HepG2 (cell line): ENCODE results near the gene DIPK1A.

Experiments used
- POLR2A ChIP-seq, 2 experiments: IDR thresholded peaks; 2 replicates each; pipeline ENCODE4 v1.6.1; 2011; ENCODE audit warnings: low read depth in 2 of 2, low read length in 2 of 2, mild to moderate bottlenecking in 1 of 2, moderate library complexity in 1 of 2; ENCODE audit not compliant: insufficient read depth in 1 of 2
- RXRA ChIP-seq: sonication (generic); formaldehyde crosslinking; IDR thresholded peaks from 2 replicates; pipeline ENCODE4 v1.5.1; 2020; ENCODE audit warnings: missing genetic modification reagents
- SYNCRIP ChIP-seq: fragments of 200-400 bp; formaldehyde crosslinking; IDR thresholded peaks from 2 replicates; pipeline ENCODE4 v1.6.1; 2018; ENCODE audit warnings: mild to moderate bottlenecking, low read depth, low read length; ENCODE audit not compliant: insufficient read depth
- ZBTB14 ChIP-seq: sonication (generic); formaldehyde crosslinking; IDR thresholded peaks from 2 replicates; pipeline ENCODE4 v1.4.0; 2020; ENCODE audit warnings: missing genetic modification reagents
- ZFP37 ChIP-seq: sonication (generic); formaldehyde crosslinking; IDR thresholded peaks from 2 replicates; pipeline ENCODE4 v1.4.0; 2020; ENCODE audit warnings: missing genetic modification reagents, borderline replicate concordance
- ZNF274 ChIP-seq: sonication (generic); formaldehyde crosslinking; IDR thresholded peaks from 2 replicates; pipeline ENCODE4 v1.5.1; 2020; ENCODE audit warnings: mild to moderate bottlenecking, missing genetic modification reagents
- ZNF577 ChIP-seq: sonication (generic); formaldehyde crosslinking; IDR thresholded peaks from 2 replicates; pipeline ENCODE4 v1.4.0; 2020; ENCODE audit warnings: mild to moderate bottlenecking, low read depth, missing genetic modification reagents, borderline replicate concordance
- ZNF776 ChIP-seq: sonication (generic); formaldehyde crosslinking; IDR thresholded peaks from 2 replicates; pipeline ENCODE4 v1.4.0; 2020; ENCODE audit warnings: mild to moderate bottlenecking, missing genetic modification reagents
- ZNF777 ChIP-seq: sonication (generic); formaldehyde crosslinking; IDR thresholded peaks from 2 replicates; pipeline ENCODE4 v1.4.0; 2020; ENCODE audit warnings: missing genetic modification reagents
- TF ChIP-seq, protein P1 (sequence below): sonication (generic); formaldehyde crosslinking; IDR thresholded peaks from 2 replicates; pipeline ENCODE4 v1.5.0; 2020; ENCODE audit warnings: mild to moderate bottlenecking, missing genetic modification reagents, moderate library complexity
- TF ChIP-seq, protein P2 (sequence below): sonication (generic); formaldehyde crosslinking; IDR thresholded peaks from 2 replicates; pipeline ENCODE4 v1.5.1; 2020; ENCODE audit warnings: mild to moderate bottlenecking, missing genetic modification reagents, moderate library complexity
- TF ChIP-seq, protein P3 (sequence below), 2 experiments: IDR thresholded peaks; 2 replicates each; pipeline ENCODE4 v1.6.1; 2011 to 2012; ENCODE audit warnings: low read length in 2 of 2, borderline replicate concordance in 1 of 2, low read depth in 1 of 2, mild to moderate bottlenecking in 1 of 2, moderate library complexity in 1 of 2
- TF ChIP-seq, protein P4 (sequence below): sonication (generic); formaldehyde crosslinking; IDR thresholded peaks from 2 replicates; pipeline ENCODE4 v1.4.0; 2020; ENCODE audit warnings: missing genetic modification reagents

GRCh38 chr1:92883297-92883696, 78.0 kb downstream of the DIPK1A start:
- TF ChIP-seq ZNF777 (CRISPR knock-in tag), result no peak
- TF ChIP-seq POLR2A (IDR thresholded peaks at IDR 0.05; ENCODE audit: insufficient read depth in 1 of 2, low read depth in 2 of 2, low read length in 2 of 2), result no peak
- TF ChIP-seq ZNF577 (CRISPR knock-in tag), result no peak
- TF ChIP-seq SYNCRIP, result no peak
- TF ChIP-seq, protein P1, sequence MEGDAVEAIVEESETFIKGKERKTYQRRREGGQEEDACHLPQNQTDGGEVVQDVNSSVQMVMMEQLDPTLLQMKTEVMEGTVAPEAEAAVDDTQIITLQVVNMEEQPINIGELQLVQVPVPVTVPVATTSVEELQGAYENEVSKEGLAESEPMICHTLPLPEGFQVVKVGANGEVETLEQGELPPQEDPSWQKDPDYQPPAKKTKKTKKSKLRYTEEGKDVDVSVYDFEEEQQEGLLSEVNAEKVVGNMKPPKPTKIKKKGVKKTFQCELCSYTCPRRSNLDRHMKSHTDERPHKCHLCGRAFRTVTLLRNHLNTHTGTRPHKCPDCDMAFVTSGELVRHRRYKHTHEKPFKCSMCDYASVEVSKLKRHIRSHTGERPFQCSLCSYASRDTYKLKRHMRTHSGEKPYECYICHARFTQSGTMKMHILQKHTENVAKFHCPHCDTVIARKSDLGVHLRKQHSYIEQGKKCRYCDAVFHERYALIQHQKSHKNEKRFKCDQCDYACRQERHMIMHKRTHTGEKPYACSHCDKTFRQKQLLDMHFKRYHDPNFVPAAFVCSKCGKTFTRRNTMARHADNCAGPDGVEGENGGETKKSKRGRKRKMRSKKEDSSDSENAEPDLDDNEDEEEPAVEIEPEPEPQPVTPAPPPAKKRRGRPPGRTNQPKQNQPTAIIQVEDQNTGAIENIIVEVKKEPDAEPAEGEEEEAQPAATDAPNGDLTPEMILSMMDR (CRISPR knock-in tag), result no peak
- TF ChIP-seq, protein P2, sequence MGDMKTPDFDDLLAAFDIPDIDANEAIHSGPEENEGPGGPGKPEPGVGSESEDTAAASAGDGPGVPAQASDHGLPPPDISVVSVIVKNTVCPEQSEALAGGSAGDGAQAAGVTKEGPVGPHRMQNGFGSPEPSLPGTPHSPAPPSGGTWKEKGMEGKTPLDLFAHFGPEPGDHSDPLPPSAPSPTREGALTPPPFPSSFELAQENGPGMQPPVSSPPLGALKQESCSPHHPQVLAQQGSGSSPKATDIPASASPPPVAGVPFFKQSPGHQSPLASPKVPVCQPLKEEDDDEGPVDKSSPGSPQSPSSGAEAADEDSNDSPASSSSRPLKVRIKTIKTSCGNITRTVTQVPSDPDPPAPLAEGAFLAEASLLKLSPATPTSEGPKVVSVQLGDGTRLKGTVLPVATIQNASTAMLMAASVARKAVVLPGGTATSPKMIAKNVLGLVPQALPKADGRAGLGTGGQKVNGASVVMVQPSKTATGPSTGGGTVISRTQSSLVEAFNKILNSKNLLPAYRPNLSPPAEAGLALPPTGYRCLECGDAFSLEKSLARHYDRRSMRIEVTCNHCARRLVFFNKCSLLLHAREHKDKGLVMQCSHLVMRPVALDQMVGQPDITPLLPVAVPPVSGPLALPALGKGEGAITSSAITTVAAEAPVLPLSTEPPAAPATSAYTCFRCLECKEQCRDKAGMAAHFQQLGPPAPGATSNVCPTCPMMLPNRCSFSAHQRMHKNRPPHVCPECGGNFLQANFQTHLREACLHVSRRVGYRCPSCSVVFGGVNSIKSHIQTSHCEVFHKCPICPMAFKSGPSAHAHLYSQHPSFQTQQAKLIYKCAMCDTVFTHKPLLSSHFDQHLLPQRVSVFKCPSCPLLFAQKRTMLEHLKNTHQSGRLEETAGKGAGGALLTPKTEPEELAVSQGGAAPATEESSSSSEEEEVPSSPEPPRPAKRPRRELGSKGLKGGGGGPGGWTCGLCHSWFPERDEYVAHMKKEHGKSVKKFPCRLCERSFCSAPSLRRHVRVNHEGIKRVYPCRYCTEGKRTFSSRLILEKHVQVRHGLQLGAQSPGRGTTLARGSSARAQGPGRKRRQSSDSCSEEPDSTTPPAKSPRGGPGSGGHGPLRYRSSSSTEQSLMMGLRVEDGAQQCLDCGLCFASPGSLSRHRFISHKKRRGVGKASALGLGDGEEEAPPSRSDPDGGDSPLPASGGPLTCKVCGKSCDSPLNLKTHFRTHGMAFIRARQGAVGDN, result no peak
- no peak for TF ChIP-seq ZFP37 (CRISPR knock-in tag)
- TF ChIP-seq ZNF274, result no peak
- TF ChIP-seq, protein P3, sequence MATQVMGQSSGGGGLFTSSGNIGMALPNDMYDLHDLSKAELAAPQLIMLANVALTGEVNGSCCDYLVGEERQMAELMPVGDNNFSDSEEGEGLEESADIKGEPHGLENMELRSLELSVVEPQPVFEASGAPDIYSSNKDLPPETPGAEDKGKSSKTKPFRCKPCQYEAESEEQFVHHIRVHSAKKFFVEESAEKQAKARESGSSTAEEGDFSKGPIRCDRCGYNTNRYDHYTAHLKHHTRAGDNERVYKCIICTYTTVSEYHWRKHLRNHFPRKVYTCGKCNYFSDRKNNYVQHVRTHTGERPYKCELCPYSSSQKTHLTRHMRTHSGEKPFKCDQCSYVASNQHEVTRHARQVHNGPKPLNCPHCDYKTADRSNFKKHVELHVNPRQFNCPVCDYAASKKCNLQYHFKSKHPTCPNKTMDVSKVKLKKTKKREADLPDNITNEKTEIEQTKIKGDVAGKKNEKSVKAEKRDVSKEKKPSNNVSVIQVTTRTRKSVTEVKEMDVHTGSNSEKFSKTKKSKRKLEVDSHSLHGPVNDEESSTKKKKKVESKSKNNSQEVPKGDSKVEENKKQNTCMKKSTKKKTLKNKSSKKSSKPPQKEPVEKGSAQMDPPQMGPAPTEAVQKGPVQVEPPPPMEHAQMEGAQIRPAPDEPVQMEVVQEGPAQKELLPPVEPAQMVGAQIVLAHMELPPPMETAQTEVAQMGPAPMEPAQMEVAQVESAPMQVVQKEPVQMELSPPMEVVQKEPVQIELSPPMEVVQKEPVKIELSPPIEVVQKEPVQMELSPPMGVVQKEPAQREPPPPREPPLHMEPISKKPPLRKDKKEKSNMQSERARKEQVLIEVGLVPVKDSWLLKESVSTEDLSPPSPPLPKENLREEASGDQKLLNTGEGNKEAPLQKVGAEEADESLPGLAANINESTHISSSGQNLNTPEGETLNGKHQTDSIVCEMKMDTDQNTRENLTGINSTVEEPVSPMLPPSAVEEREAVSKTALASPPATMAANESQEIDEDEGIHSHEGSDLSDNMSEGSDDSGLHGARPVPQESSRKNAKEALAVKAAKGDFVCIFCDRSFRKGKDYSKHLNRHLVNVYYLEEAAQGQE (IDR thresholded peaks at IDR 0.05; ENCODE audit: borderline replicate concordance in 1 of 2, low read depth in 1 of 2, low read length in 2 of 2), result no peak
- no peak for TF ChIP-seq ZBTB14 (CRISPR knock-in tag)
- TF ChIP-seq, protein P4, sequence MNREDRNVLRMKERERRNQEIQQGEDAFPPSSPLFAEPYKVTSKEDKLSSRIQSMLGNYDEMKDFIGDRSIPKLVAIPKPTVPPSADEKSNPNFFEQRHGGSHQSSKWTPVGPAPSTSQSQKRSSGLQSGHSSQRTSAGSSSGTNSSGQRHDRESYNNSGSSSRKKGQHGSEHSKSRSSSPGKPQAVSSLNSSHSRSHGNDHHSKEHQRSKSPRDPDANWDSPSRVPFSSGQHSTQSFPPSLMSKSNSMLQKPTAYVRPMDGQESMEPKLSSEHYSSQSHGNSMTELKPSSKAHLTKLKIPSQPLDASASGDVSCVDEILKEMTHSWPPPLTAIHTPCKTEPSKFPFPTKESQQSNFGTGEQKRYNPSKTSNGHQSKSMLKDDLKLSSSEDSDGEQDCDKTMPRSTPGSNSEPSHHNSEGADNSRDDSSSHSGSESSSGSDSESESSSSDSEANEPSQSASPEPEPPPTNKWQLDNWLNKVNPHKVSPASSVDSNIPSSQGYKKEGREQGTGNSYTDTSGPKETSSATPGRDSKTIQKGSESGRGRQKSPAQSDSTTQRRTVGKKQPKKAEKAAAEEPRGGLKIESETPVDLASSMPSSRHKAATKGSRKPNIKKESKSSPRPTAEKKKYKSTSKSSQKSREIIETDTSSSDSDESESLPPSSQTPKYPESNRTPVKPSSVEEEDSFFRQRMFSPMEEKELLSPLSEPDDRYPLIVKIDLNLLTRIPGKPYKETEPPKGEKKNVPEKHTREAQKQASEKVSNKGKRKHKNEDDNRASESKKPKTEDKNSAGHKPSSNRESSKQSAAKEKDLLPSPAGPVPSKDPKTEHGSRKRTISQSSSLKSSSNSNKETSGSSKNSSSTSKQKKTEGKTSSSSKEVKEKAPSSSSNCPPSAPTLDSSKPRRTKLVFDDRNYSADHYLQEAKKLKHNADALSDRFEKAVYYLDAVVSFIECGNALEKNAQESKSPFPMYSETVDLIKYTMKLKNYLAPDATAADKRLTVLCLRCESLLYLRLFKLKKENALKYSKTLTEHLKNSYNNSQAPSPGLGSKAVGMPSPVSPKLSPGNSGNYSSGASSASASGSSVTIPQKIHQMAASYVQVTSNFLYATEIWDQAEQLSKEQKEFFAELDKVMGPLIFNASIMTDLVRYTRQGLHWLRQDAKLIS (CRISPR knock-in tag), result no peak
- no peak for TF ChIP-seq RXRA (CRISPR knock-in tag)
- no peak for TF ChIP-seq ZNF776 (CRISPR knock-in tag)
